ENCODE results near the gene GBP3.

The GBP3 gene

DNA sequence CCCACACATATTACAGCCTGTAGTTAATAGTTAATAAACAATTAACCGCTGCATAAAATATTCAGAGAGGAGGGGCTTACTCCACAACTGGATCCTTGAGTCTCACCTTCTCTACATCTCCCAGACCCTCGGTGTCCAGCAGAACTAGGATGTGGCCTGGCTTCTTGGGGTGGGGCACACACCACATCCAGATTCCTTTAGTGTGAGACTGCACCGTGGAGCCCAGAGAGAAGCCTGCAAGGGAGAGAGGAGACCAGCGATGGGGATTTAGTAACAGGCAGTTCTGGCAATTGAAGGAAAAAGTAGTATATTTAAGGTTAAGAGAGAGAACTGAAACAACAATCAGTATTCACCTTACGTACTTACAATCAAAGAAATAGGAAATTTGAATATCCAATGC is 37.4 kb upstream of the GBP3 start:
- TF ChIP-seq, protein P1, sequence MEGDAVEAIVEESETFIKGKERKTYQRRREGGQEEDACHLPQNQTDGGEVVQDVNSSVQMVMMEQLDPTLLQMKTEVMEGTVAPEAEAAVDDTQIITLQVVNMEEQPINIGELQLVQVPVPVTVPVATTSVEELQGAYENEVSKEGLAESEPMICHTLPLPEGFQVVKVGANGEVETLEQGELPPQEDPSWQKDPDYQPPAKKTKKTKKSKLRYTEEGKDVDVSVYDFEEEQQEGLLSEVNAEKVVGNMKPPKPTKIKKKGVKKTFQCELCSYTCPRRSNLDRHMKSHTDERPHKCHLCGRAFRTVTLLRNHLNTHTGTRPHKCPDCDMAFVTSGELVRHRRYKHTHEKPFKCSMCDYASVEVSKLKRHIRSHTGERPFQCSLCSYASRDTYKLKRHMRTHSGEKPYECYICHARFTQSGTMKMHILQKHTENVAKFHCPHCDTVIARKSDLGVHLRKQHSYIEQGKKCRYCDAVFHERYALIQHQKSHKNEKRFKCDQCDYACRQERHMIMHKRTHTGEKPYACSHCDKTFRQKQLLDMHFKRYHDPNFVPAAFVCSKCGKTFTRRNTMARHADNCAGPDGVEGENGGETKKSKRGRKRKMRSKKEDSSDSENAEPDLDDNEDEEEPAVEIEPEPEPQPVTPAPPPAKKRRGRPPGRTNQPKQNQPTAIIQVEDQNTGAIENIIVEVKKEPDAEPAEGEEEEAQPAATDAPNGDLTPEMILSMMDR (IDR thresholded peaks at IDR 0.05) = no peak

DNA sequence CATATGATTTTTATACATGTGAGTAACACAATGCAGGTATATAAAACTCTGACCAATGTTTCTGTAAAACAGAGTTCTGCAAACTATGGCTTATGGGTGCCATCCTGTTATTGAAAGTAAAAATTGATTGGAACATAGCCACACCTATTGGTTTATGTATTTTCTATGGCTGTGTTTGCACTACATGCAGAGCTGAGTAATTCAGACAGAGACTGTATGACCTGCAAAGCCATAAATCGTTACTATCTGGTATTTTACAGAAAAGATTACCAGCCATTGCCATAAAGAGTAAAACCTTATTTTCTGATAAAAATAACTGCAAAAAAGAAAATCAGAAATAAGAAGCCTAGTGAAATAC is 29.3 kb upstream of the GBP3 start:
- TF ChIP-seq, protein P1 (IDR thresholded peaks at IDR 0.05) = no peak

DNA sequence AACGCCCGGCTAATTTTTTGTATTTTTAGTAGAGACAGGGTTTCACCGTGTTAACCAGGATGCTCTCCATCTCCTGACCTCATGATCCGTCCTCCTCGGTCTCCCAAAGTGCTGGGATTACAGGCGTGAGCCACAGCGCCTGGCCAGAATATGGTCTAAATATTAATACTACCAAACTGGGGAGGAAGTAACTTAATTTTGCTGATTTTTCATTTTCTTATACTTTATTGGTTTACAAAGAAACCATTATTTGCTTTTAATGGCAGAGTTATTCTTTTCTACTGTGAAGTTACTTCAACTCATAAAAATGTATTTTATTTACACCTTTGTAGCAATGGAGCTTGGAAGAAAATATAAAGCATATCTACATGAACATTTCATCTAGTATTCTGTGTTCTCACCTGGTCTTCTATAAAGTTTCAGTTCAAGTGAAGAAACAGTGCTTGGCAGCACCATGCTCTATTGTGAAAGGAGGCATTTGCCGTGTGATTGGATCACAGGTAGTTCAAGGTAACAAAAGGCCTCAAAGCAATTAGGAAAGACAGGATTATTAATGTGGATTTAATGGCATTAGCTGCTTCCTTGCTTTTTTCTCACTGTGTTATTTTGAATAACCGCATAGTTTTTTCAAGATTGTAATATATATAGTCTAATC is 28.8 kb upstream of the GBP3 start:
- TF ChIP-seq, protein P1 (IDR thresholded peaks at IDR 0.05) = no peak

DNA sequence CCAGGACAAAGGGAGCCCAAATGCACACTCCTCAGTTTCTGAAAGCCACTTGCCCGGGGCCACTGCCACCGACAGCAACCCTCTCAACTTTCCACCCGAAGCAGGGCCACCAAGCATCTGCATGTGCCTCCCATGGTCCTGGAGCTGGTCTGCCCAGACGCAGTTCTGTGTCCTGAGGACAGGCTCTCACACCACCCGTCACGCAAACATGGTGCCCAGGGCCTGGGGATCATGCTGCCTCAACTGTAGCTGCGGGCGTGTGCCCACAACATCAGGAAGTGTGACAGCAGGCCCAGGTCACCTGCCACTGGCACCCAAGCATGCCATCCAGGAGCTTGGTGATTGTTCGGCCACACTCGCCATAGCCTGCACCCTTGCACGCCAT is 28.0 kb upstream of the GBP3 start:
- TF ChIP-seq, protein P1 (IDR thresholded peaks at IDR 0.05) = no peak

DNA sequence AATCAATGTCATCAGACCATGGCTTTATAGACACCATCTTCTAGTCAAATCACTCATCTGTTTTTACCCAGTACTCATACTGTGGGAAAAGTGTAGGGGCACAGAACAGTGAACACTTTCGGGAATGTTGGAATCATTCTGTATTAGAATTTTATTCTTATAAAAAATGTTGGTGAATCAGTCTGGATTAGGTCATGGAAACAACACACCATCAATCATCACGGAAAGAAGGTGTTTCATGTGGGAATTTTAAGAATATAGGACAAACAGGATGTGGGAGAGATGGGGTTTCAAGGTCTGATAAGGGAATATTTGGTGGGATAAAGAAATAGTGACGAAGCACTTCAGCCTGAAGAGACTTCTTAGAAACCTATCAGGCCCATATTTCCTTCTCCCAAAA is 25.1 kb upstream of the GBP3 start:
- TF ChIP-seq, protein P1 (IDR thresholded peaks at IDR 0.05) = no peak

DNA sequence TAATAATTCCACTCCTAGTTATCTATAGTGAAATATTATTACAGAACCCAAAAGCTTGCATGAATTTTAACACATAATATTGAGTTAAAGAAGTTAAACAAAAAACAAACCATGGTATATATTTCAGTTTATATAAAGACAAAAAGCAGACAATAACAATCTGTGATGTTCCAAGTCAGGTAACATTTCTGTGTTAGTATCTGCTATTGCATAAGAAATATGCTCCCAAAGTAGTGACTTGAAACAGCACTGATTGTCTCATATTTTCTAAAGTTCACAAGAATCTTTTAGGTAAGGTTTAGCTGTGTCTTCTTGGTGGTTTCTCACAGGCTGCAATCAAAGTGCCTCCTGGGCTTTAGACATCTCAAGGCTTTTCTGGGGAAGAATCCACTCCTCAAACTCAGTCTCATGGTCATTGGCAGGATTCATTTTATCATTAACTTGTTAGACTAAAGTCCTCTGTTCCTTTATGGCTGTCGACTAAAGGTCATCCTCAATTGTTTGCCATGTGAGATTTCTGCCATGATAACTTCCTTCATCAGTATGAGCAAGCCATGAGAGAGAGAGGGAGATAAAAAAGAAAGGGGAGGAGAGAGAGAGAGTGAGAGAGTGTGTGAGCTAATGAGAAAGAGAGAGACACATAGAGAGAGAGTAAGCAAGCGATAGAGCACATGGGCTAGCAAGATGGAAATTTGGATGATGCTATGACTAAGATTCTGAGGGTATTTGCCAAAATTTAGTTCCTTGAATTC is 22.5 kb upstream of the GBP3 start:
- TF ChIP-seq, protein P1 (IDR thresholded peaks at IDR 0.05) = no peak

DNA sequence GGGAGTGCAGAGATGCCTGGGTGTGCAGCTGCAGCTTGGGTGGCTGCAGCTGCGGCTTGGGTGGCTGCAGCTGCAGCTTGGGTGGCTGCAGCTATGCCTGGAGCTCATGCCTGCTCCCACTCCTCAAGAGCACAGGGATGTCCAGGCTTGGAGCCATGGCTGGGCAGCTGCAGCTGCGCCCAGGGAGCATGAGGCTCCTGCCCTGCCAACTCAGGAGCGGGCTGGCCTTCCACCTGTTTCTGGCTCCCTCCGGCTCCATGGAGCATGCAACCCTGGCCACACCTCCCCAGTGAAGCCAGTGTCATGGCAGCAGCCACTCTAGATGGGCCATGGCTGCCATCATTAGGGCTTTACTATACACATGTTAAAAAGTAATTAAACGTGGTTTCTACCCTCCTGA is 21.3 kb upstream of the GBP3 start:
- TF ChIP-seq, protein P1 (IDR thresholded peaks at IDR 0.05) = no peak

Data from LNCAP (cell line).